ENCODE measurements around the gene SCG2. TPM values are rescaled to one million over a fixed set of nuclear protein-coding genes. Genes with fewer than 3 reads are reported as not detected.

Gene SCG2
- total RNA-seq, 6 experiments from 2014 or later, result 0.23 to 0.97 (median 0.37) TPM

DNA sequence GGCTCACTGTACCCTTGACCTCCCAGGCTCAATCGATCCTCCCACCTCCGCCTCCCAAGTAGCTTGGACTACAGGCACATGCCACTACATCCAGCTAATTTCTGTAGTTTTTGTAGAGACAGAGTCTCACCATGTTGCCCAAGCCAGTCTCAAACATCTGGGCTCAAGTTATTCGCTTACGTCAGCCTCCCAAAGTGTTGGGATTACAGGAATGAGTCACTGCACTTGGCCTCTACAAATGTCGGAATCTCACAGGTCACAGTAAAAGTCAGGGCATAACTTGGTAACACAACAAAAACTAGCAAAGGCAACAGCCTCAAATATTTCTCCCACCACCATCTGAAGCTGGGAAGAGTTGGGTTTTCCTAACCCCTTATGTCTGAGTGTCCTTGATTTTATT, 25.3 kb downstream of the SCG2 start:
- Mint-ChIP-seq H3K36me3 (ENCODE audit: low read depth) (no peaks in the 10 kb centered on the region), H3K27me3 (ENCODE audit: insufficient read depth) (no peaks in the 10 kb centered on the region), H3K27ac (peak overlapping the region; percentile 89), H3K4me1 (ENCODE audit: low read depth) (peaks cover 30% of the 10 kb centered on the region), H3K4me3 (peak overlapping the region; percentile 54), H3K9me3 (no peaks in the 10 kb centered on the region)
- DNase-seq, result peak; percentile 88
- TF ChIP-seq, protein P1, sequence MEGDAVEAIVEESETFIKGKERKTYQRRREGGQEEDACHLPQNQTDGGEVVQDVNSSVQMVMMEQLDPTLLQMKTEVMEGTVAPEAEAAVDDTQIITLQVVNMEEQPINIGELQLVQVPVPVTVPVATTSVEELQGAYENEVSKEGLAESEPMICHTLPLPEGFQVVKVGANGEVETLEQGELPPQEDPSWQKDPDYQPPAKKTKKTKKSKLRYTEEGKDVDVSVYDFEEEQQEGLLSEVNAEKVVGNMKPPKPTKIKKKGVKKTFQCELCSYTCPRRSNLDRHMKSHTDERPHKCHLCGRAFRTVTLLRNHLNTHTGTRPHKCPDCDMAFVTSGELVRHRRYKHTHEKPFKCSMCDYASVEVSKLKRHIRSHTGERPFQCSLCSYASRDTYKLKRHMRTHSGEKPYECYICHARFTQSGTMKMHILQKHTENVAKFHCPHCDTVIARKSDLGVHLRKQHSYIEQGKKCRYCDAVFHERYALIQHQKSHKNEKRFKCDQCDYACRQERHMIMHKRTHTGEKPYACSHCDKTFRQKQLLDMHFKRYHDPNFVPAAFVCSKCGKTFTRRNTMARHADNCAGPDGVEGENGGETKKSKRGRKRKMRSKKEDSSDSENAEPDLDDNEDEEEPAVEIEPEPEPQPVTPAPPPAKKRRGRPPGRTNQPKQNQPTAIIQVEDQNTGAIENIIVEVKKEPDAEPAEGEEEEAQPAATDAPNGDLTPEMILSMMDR (IDR thresholded peaks at IDR 0.05), result no peak

DNA sequence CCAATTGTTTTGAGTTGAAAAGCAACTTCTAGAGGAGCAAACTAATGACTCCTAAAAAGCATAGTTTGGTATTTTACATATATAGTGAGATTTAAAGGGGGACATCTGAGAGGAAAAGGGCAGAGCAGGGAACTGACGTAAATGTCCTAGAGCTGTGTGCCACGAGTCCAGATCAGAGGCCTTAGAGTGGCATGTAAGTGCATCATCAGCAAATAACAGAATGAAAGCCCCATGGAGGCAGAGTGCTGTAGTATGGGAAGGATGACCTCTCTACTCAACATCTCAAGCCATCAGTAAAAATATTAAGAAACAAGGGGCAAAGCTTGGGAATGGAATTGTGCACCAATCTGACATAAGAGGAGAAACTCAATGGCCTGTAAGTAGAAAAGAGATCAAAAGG, 31.4 kb downstream of the SCG2 start:
- H3K9me3 Mint-ChIP-seq, result no peaks in the 10 kb centered on the region
- H3K27me3 Mint-ChIP-seq (ENCODE audit: insufficient read depth), result no peaks in the 10 kb centered on the region; the same call in 1 of the 2 replicates
- DNase-seq, result no peak
- no peaks in the 10 kb centered on the region; the same call in 1 of the 2 replicates for H3K4me1 Mint-ChIP-seq (ENCODE audit: low read depth)
- H3K4me3 Mint-ChIP-seq, result no peak overlapping the region
- TF ChIP-seq, protein P1 (IDR thresholded peaks at IDR 0.05), result no peak
- H3K27ac Mint-ChIP-seq, result no peak overlapping the region
- H3K36me3 Mint-ChIP-seq (ENCODE audit: low read depth), result peaks cover 4% of the 10 kb centered on the region; the same call in 1 of the 2 replicates

DNA sequence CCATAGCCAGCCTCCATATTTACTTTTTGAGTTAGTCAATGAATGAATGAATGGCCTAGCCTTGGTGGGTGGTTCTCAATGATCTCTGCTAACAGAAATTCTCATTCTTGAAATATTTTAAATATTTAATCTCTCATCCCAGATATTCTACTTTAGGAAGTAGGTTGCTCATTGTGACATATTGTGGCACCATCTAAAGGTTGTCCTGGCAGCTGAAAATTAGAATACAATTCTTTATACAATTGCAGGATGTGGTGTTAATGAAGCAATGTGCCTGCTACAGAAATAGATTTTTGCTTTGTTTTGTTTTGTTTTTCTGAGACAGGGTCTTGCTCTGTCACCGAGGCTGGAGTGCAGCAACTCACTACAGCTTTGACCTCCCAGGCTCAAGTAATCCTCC, 35.8 kb downstream of the SCG2 start:
- no peak for DNase-seq
- no peaks in the 10 kb centered on the region for H3K9me3 Mint-ChIP-seq
- no peak overlapping the region for H3K4me3 Mint-ChIP-seq
- no peaks in the 10 kb centered on the region; the same call in 1 of the 2 replicates for H3K27me3 Mint-ChIP-seq (ENCODE audit: insufficient read depth)
- peaks cover 6% of the 10 kb centered on the region; the same call in 1 of the 2 replicates for H3K36me3 Mint-ChIP-seq (ENCODE audit: low read depth)
- no peak overlapping the region for H3K27ac Mint-ChIP-seq
- TF ChIP-seq, protein P1 (IDR thresholded peaks at IDR 0.05), result no peak
- peaks cover 21% of the 10 kb centered on the region for H3K4me1 Mint-ChIP-seq (ENCODE audit: low read depth)

DNA sequence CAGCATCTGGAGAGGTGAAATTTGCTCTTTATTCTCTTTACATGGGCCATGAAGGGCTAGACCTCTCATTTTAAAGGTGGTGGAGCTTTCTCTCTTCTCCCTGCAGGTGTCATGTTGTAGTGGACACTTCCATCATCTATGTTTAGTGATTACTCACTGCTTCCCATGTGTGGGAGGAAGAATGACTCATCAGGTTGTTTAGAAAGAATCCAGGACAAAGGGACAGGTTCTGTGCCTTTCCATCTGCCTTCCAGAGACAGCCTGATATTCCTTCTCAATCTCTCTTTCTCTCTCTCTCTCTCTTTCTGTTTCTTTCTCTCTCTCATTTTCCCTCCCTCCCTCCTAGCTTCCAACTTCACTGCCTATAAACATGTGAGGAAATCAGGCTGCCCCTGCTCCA, 38.7 kb downstream of the SCG2 start:
- Mint-ChIP-seq H3K4me3 (peak overlapping the region; percentile 55), H3K9me3 (no peaks in the 10 kb centered on the region), H3K36me3 (ENCODE audit: low read depth) (peaks cover 6% of the 10 kb centered on the region; the same call in 1 of the 2 replicates), H3K27me3 (ENCODE audit: insufficient read depth) (no peaks in the 10 kb centered on the region), H3K27ac (peak overlapping the region; percentile 68), H3K4me1 (ENCODE audit: low read depth) (peaks cover 30% of the 10 kb centered on the region)
- TF ChIP-seq, protein P1 (IDR thresholded peaks at IDR 0.05), result peak; percentile 42
- peak; percentile 73 for DNase-seq

DNA sequence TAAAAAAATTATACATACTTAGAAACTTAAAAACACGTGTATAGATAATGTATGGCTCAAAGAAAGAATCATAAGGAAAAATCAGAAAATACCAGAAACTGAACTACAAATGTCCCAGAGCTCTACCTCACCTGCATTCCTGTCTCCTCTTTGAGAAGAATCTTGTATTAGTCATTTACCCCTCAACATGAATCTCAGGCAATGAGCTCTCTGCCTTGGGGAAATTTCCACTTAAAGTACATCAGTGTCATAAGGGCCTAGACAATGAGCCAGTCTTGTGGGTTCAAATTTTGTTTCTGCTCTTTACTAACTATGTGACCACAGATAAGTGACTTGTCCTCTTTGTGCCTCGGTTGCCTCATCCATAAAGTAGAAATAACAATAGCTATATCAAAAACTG, 40.1 kb downstream of the SCG2 start:
- H3K36me3 Mint-ChIP-seq (ENCODE audit: low read depth), result peaks cover 6% of the 10 kb centered on the region; the same call in 1 of the 2 replicates
- peaks cover 30% of the 10 kb centered on the region for H3K4me1 Mint-ChIP-seq (ENCODE audit: low read depth)
- DNase-seq, result no peak
- H3K9me3 Mint-ChIP-seq, result no peaks in the 10 kb centered on the region
- no peak overlapping the region for H3K27ac Mint-ChIP-seq
- TF ChIP-seq, protein P1 (IDR thresholded peaks at IDR 0.05), result no peak
- H3K4me3 Mint-ChIP-seq, result no peak overlapping the region
- no peaks in the 10 kb centered on the region for H3K27me3 Mint-ChIP-seq (ENCODE audit: insufficient read depth)

All from HFFc6 (cell line).